ENCODE results near the gene PPM1L. TPM values are rescaled to one million over a fixed set of nuclear protein-coding genes. Genes with fewer than 3 reads are reported as not detected.

Gene PPM1L
- total and polyA plus RNA-seq, 2 of the 13 experiments (the other 11 are each of a cell fraction or from before 2014, with no cell fraction given), result 0.22 to 1.4 TPM

DNA sequence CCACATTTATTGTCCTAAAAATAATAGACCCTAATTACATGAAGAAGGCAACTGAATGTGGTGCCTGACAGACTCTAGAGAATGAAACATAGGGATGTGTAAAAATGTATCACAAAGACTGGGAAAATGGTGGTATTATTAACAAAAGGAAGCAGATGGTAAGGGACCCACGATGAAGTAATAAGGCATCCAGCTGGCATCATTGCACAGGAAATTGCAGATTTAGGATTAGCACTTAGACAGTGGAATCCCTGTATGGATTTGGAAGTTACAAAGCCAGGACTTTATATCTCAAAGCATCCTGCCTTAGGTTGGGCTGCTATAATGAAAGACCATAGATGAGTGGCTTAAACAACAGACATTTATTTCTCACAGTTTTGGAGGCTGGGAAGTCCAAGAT, 104.3 kb downstream of the PPM1L start:
- no peak overlapping the region for H3K4me3 ChIP-seq (replicated peaks in 1 of 3; ENCODE audit: insufficient read depth in 1 of 3, low read depth in 2 of 3, low read length in 3 of 3)
- CTCF ChIA-PET (ENCODE audit: low intra/inter-chr PET ratio, low total read pairs), result no interaction called here
- in situ Hi-C loops (cut with HindIII; ENCODE audit: extremely low pct_ligation_motif_present, low pct_unique_long_range_greater_than_20kb), result no loop called here
- H3K4me2 ChIP-seq (ENCODE audit: low read depth, low read length), result no peak overlapping the region
- intact Hi-C loops (cut with micrococcal nuclease; ENCODE audit: unreplicated experiment), result no loop called here
- no peaks in the 10 kb centered on the region for H3K27me3 ChIP-seq (ENCODE audit: control insufficient read depth in 1 of 2, insufficient read depth in 2 of 2, low read length in 2 of 2)
- DNase-seq (ENCODE audit: low spot score), result no peak
- no peak overlapping the region for H2AFZ ChIP-seq (ENCODE audit: low read length)
- H4K20me1 ChIP-seq (ENCODE audit: insufficient read depth, low read length), result no peaks in the 10 kb centered on the region
- TF ChIP-seq FOXA3 (CRISPR knock-in tag; IDR thresholded peaks at IDR 0.05), result no peak
- TF ChIP-seq MED13 (CRISPR knock-in tag; IDR thresholded peaks at IDR 0.05), result no peak
- no peak for TF ChIP-seq KDM4B (CRISPR knock-in tag; IDR thresholded peaks at IDR 0.05)
- no peak for TF ChIP-seq ZNF598 (CRISPR knock-in tag; IDR thresholded peaks at IDR 0.05; ENCODE audit: borderline replicate concordance)
- 4% methylated on average over 1 of the region's 1 CpG for WGBS (ENCODE audit: low lambda C conversion rate)
- no peaks in the 10 kb centered on the region for H3K4me1 ChIP-seq (ENCODE audit: insufficient read depth, low read length)
- BruUV-seq (replicated peaks), result no TSS peak
- H3K27ac ChIP-seq (ENCODE audit: extremely low read length, insufficient read depth, low read length), result no peak overlapping the region
- H3K79me2 ChIP-seq (ENCODE audit: insufficient read depth, low read length), result no peaks in the 10 kb centered on the region
- no peak for ATAC-seq
- H3K9me3 ChIP-seq (ENCODE audit: low read length), result no peaks in the 10 kb centered on the region
- H3K9ac ChIP-seq (ENCODE audit: insufficient read depth, low read depth, low read length), result no peak overlapping the region
- H3K36me3 ChIP-seq (replicated peaks in 1 of 2; ENCODE audit: control insufficient read depth in 1 of 2, insufficient read depth in 2 of 2, low read length in 2 of 2), result no peaks in the 10 kb centered on the region
- POLR2A ChIA-PET, result no interaction called here
- no peak for FAIRE-seq

GRCh38 chr3:160869825-160870224, 113.8 kb downstream of the PPM1L start:
- ATAC-seq (no peak), FAIRE-seq (no peak), DNase-seq (ENCODE audit: low spot score) (no peak)
- Histone ChIP-seq H3K9me3 (ENCODE audit: low read length) (no peaks in the 10 kb centered on the region), H3K27me3 (ENCODE audit: control insufficient read depth in 1 of 2, insufficient read depth in 2 of 2, low read length in 2 of 2) (no peaks in the 10 kb centered on the region), H2AFZ (ENCODE audit: low read length) (no peak overlapping the region), H3K79me2 (ENCODE audit: insufficient read depth, low read length) (no peaks in the 10 kb centered on the region), H3K4me3 (replicated peaks in 1 of 3; ENCODE audit: insufficient read depth in 1 of 3, low read depth in 2 of 3, low read length in 3 of 3) (no peak overlapping the region), H3K4me1 (ENCODE audit: insufficient read depth, low read length) (no peaks in the 10 kb centered on the region), H3K4me2 (ENCODE audit: low read depth, low read length) (no peak overlapping the region), H3K9ac (ENCODE audit: insufficient read depth, low read depth, low read length) (no peak overlapping the region), H3K36me3 (replicated peaks in 1 of 2; ENCODE audit: control insufficient read depth in 1 of 2, insufficient read depth in 2 of 2, low read length in 2 of 2) (no peaks in the 10 kb centered on the region), H4K20me1 (ENCODE audit: insufficient read depth, low read length) (no peaks in the 10 kb centered on the region), H3K27ac (ENCODE audit: extremely low read length, insufficient read depth, low read length) (no peak overlapping the region)
- ChIA-PET CTCF (ENCODE audit: low intra/inter-chr PET ratio, low total read pairs) (no interaction called here), POLR2A (no interaction called here)
- intact Hi-C loops (cut with micrococcal nuclease; ENCODE audit: unreplicated experiment) (no loop called here), in situ Hi-C loops (cut with HindIII; ENCODE audit: extremely low pct_ligation_motif_present, low pct_unique_long_range_greater_than_20kb) (no loop called here)
- 0% methylated on average over 1 of the region's 2 CpGs for WGBS (ENCODE audit: low lambda C conversion rate)
- no TSS peak for BruUV-seq (replicated peaks)
- TF ChIP-seq ZNF749 (CRISPR knock-in tag; IDR thresholded peaks at IDR 0.05; ENCODE audit: borderline replicate concordance), result no peak
- TF ChIP-seq PRDM10 (CRISPR knock-in tag; IDR thresholded peaks at IDR 0.05; ENCODE audit: low read depth), result no peak
- no peak for TF ChIP-seq RARG (CRISPR knock-in tag; IDR thresholded peaks at IDR 0.05; ENCODE audit: low read depth)
- TF ChIP-seq ZSCAN5A (CRISPR knock-in tag; IDR thresholded peaks at IDR 0.05; ENCODE audit: borderline replicate concordance), result no peak
- TF ChIP-seq SMC3 (IDR thresholded peaks at IDR 0.05; ENCODE audit: low read length), result no peak
- no peak for TF ChIP-seq TBL1XR1 (IDR thresholded peaks at IDR 0.05; ENCODE audit: borderline replicate concordance, low read length, partially characterized antibody)
- no peak for TF ChIP-seq RARA (CRISPR knock-in tag; IDR thresholded peaks at IDR 0.05)
- no peak for TF ChIP-seq ZMYM2 (CRISPR knock-in tag; IDR thresholded peaks at IDR 0.05)
- TF ChIP-seq ZNF124 (CRISPR knock-in tag; IDR thresholded peaks at IDR 0.05), result no peak
- no peak for TF ChIP-seq ZNF335 (CRISPR knock-in tag; IDR thresholded peaks at IDR 0.05)
- no peak for TF ChIP-seq ELF3 (CRISPR knock-in tag; IDR thresholded peaks at IDR 0.05)
- TF ChIP-seq ZIK1 (CRISPR knock-in tag; IDR thresholded peaks at IDR 0.05; ENCODE audit: borderline replicate concordance, low read depth), result no peak
- TF ChIP-seq HCFC1 (IDR thresholded peaks at IDR 0.05; ENCODE audit: low read depth, low read length), result no peak

Data from HepG2 (cell line).